ENCODE measurements around the gene GNPDA1. TPM values are rescaled to one million over a fixed set of nuclear protein-coding genes. Genes with fewer than 3 reads are reported as not detected.
A peak's percentile ranks its signal among the peaks of the same experiment; 100 is the strongest.

GNPDA1 gene
- total RNA-seq, 2 experiments from 2014 or later, result 27.1 to 32.1 TPM

GRCh38 chr5:141960018-141960417 is 52.8 kb downstream of the GNPDA1 start:
- ChIA-PET CTCF (interaction anchor here (0.6 to 6.9 kb wide), 43 partner anchors 9 to 564 kb away, joined by 3 to 214 read pairs (median 6); partner anchors contain the start of genes ARAP3, DELE1, GNPDA1 and PCDH1), POLR2A (interaction anchor here (0.8 to 5.1 kb wide), 16 partner anchors 9 to 308 kb away, joined by 3 to 70 read pairs (median 6); partner anchors contain the start of genes DELE1 and RNF14)
- Mint-ChIP-seq H3K36me3 (ENCODE audit: low read depth) (no peaks in the 10 kb centered on the region), H3K4me3 (peak overlapping the region; percentile 54), H3K27me3 (no peaks in the 10 kb centered on the region), H3K9me3 (no peaks in the 10 kb centered on the region), H3K4me1 (peaks cover 51% of the 10 kb centered on the region), H3K27ac (peak overlapping the region; percentile 80)
- peak; percentile 31 for DNase-seq

- H3K4me3 Mint-ChIP-seq, result peak overlapping the region; percentile 71
- H3K36me3 Mint-ChIP-seq (ENCODE audit: low read depth), result no peaks in the 10 kb centered on the region
- ChIA-PET CTCF (interaction anchor here (0.6 to 6.9 kb wide), 12 partner anchors 7 to 304 kb away, joined by 3 to 214 read pairs (median 31); partner anchors contain the start of genes DELE1, PCDH1 and RNF14), POLR2A (interaction anchor here (0.9 to 5.1 kb wide), 13 partner anchors 10 to 267 kb away, joined by 3 to 49 read pairs (median 4); partner anchors contain the start of genes DELE1, PCDH1 and RNF14)
- peak; percentile 37 for DNase-seq
- peak overlapping the region; percentile 80 for H3K27ac Mint-ChIP-seq
- H3K9me3 Mint-ChIP-seq, result no peaks in the 10 kb centered on the region
- H3K4me1 Mint-ChIP-seq, result peaks cover 57% of the 10 kb centered on the region
- no peaks in the 10 kb centered on the region for H3K27me3 Mint-ChIP-seq
These were observed 54.2 kb downstream of the GNPDA1 start for GRCh38 chr5:141958546-141959172.

- Mint-ChIP-seq H3K4me3 (peak within 1 kb of the TSS; percentile 71), H3K4me1 (peaks cover 57% of the 10 kb centered on the region), H3K9me3 (no peaks in the 10 kb centered on the region), H3K36me3 (ENCODE audit: low read depth) (no peaks in the 10 kb centered on the region), H3K27me3 (no peaks in the 10 kb centered on the region), H3K27ac (peak within 1 kb of the TSS; percentile 80)
- peak; percentile 52 for DNase-seq
- ChIA-PET POLR2A (interaction anchor here (0.9 to 5.1 kb wide), 13 partner anchors 10 to 266 kb away, joined by 3 to 49 read pairs (median 4); partner anchors contain the start of genes DELE1, PCDH1 and RNF14), CTCF (interaction anchor here (1.2 to 6.9 kb wide), 7 partner anchors 12 to 264 kb away, joined by 4 to 214 read pairs (median 72); partner anchors contain the start of genes DELE1, PCDH1 and RNF14)
These were observed 54.7 kb downstream of the GNPDA1 start, which contains the start of gene PCDH12 for GRCh38 chr5:141958113-141958512. PCDH12 (minus strand) TSS chr5:141958202; CDS start chr5:141957851, 351 bp downstream.

GRCh38 chr5:141957367-141957996 is 55.3 kb downstream of the GNPDA1 start:
- no peak for DNase-seq
- Mint-ChIP-seq H3K4me3 (peak overlapping the region; percentile 71), H3K4me1 (peaks cover 57% of the 10 kb centered on the region), H3K27me3 (no peaks in the 10 kb centered on the region), H3K36me3 (ENCODE audit: low read depth) (no peaks in the 10 kb centered on the region), H3K9me3 (no peaks in the 10 kb centered on the region), H3K27ac (peak overlapping the region; percentile 80)
- ChIA-PET POLR2A (interaction anchor here (1.1 to 5.1 kb wide), 11 partner anchors 9 to 265 kb away, joined by 3 to 49 read pairs (median 5); partner anchors contain the start of genes DELE1, PCDH1 and RNF14), CTCF (interaction anchor here (3.3 to 6.9 kb wide), 6 partner anchors 13 to 264 kb away, joined by 12 to 214 read pairs (median 85); partner anchors contain the start of genes DELE1, PCDH1 and RNF14)

GRCh38 chr5:141954194-141954593 is 58.6 kb downstream of the GNPDA1 start:
- H3K27ac Mint-ChIP-seq, result no peak overlapping the region
- no peaks in the 10 kb centered on the region for H3K27me3 Mint-ChIP-seq
- ChIA-PET POLR2A (interaction anchor here (1.3 to 2.9 kb wide), 4 partner anchors 13 to 271 kb away, joined by 3 to 13 read pairs (median 4); partner anchors contain the start of genes DELE1 and RNF14), CTCF (interaction anchor here (0.6 to 2.8 kb wide), 3 partner anchors 15 to 310 kb away, joined by 5 to 9 read pairs (median 7); partner anchors contain the start of gene RNF14)
- no peak overlapping the region for H3K4me3 Mint-ChIP-seq
- peaks cover 50% of the 10 kb centered on the region for H3K4me1 Mint-ChIP-seq
- DNase-seq, result no peak
- H3K9me3 Mint-ChIP-seq, result no peaks in the 10 kb centered on the region
- H3K36me3 Mint-ChIP-seq (ENCODE audit: low read depth), result no peaks in the 10 kb centered on the region

- CTCF ChIA-PET, result interaction anchor here (1.0 to 2.5 kb wide), 2 partner anchors 8 to 16 kb away, joined by 3 to 18 read pairs; no protein-coding TSS in a partner anchor
These were observed 60.8 kb downstream of the GNPDA1 start for GRCh38 chr5:141952020-141952419.

GRCh38 chr5:141951332-141951781 is 61.5 kb downstream of the GNPDA1 start:
- CTCF ChIA-PET, result interaction anchor here (1.0 to 2.5 kb wide), 3 partner anchors 9 to 30 kb away, joined by 3 to 18 read pairs (median 3); no protein-coding TSS in a partner anchor
- Mint-ChIP-seq H3K27ac (no peak overlapping the region), H3K27me3 (no peaks in the 10 kb centered on the region), H3K9me3 (no peaks in the 10 kb centered on the region), H3K36me3 (ENCODE audit: low read depth) (peaks cover 3% of the 10 kb centered on the region), H3K4me3 (no peak overlapping the region), H3K4me1 (peaks cover 27% of the 10 kb centered on the region)
- peak; percentile 30 for DNase-seq
- POLR2A ChIA-PET, result no interaction called here

More at GRCh38 chr5:141952020-141952419, 60.8 kb downstream of the GNPDA1 start:
- H3K4me3 Mint-ChIP-seq, result no peak overlapping the region
- no peak for DNase-seq
- no peak overlapping the region for H3K27ac Mint-ChIP-seq
- H3K9me3 Mint-ChIP-seq, result no peaks in the 10 kb centered on the region
- peaks cover 3% of the 10 kb centered on the region for H3K36me3 Mint-ChIP-seq (ENCODE audit: low read depth)
- H3K27me3 Mint-ChIP-seq, result no peaks in the 10 kb centered on the region
- peaks cover 30% of the 10 kb centered on the region for H3K4me1 Mint-ChIP-seq
- POLR2A ChIA-PET, result interaction anchor here (0.6 to 2.9 kb wide), 2 partner anchors 10 to 17 kb away, joined by 3 to 13 read pairs; partner anchors contain the start of gene RNF14

Other genes starting within 250 kb of the GNPDA1 start
- gene PCDH1, start 134.6 kb downstream of the GNPDA1 start, total RNA-seq, result not detected
- gene DELE1, start 89.2 kb downstream of the GNPDA1 start, total RNA-seq, result 10 to 100 TPM; 73.4 to 80.7 TPM
- gene PCDH12, start 54.8 kb downstream of the GNPDA1 start, total RNA-seq, result 1 to 10 TPM; 2.0 to 2.2 TPM
- 10 to 100 TPM; 32.5 to 35.7 TPM for gene RNF14, start 43.9 kb downstream of the GNPDA1 start, total RNA-seq
- 10 to 100 TPM; 57.1 to 59.3 TPM for gene NDFIP1, start 95.8 kb upstream of the GNPDA1 start, total RNA-seq